Thoracic aorta (tissue), 2 donors: ENCODE data around the gene GPR155. TPM values are rescaled to one million over a fixed set of nuclear protein-coding genes. Genes with fewer than 3 reads are reported as not detected.
"Not testable (repeated sequence)": the region's sequence is repeated elsewhere in the genome, so short reads cannot be mapped to it uniquely, and the experiment has no call there.

Experiments
- ATAC-seq: fragments of 150-250 bp; one replicate; pipeline ENCODE4 v1.8.0; 2017; ENCODE audit warnings: low read depth; ENCODE audit not compliant: insufficient number of reproducible peaks, low FRiP score
- DNase-seq: peaks from one replicate; pipeline ENCODE4 v3.0.0-alpha.2; 2020; ENCODE audit warnings: low spot score
- H3K27ac ChIP-seq, 2 donors: fragments of 200-600 bp; sonication (generic); 1 replicate in 1 of 2; 2 replicates in 1 of 2; pipeline ENCODE4 v1.5.1; 2016; ENCODE audit warnings: mild to moderate bottlenecking in 2 of 2, moderate library complexity in 2 of 2
- H3K27me3 ChIP-seq: fragments of 200-600 bp; sonication (generic); replicated peaks from 2 replicates; pipeline ENCODE4 v1.6.0; 2016; ENCODE audit warnings: mild to moderate bottlenecking; ENCODE audit not compliant: insufficient read depth
- H3K36me3 ChIP-seq: fragments of 200-600 bp; sonication (generic); one replicate; pipeline ENCODE4 v1.5.1; 2016
- H3K4me1 ChIP-seq, 2 donors: fragments of 200-600 bp; sonication (generic); 1 replicate in 1 of 2; 2 replicates in 1 of 2; pipeline versions ENCODE4 v1.5.1 to v1.6.0; 2016; ENCODE audit warnings: low read depth in 2 of 2, mild to moderate bottlenecking in 1 of 2; ENCODE audit not compliant: control insufficient read depth in 1 of 2
- H3K4me3 ChIP-seq: fragments of 200-600 bp; sonication (generic); 2 replicates; pipeline ENCODE4 v1.5.1; 2016; ENCODE audit warnings: mild to moderate bottlenecking
- H3K9me3 ChIP-seq: fragments of 200-600 bp; sonication (generic); 2 replicates; pipeline ENCODE4 v1.5.1; 2016
- total RNA-seq, 2 donors: library from RNA; depleted of rRNA; stranded (reverse); fragments of >200 nt; gene quantifications; one replicate each; pipeline versions ENCODE4 v1.1.0 to v1.2.3, GENCODE V29; 2016
- TF ChIP-seq, protein P1 (sequence below): fragments of 200-600 bp; sonication (generic); IDR thresholded peaks from one replicate; pipeline ENCODE4 v1.5.1; 2019; ENCODE audit warnings: antibody characterized with exemption

The GPR155 gene
- total RNA-seq, 2 donors from 2014 or later = 6.6 to 6.8 TPM

DNA sequence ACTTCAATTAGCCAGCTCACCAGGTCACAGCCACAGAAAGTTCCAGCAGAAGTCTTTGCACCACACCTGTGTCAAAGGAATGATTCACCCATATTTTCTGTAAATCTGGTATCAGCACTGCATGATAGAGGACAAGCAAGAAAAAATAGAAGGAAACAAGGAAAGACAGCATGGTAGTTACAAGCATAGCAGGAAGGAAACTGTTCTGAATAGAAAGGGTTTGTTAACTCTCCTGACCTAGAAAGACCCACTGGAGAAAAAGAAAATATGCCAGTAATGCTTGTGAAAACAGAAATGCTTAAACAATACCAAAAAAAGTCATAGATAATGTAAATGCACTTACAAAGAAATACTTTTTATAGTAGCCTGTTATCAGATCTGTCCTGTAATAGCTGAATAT lies 50.5 kb downstream of the GPR155 start:
- Histone ChIP-seq H3K27ac (no peak overlapping the region), H3K4me3 (no peak overlapping the region), H3K4me1 (peaks cover 13 to 30% of the 10 kb centered on the region in 2 donors), H3K9me3 (no peaks in the 10 kb centered on the region), H3K36me3 (no peaks in the 10 kb centered on the region), H3K27me3 (no peaks in the 10 kb centered on the region)
- DNase-seq (no peak), ATAC-seq (no peak)
- TF ChIP-seq, protein P1, sequence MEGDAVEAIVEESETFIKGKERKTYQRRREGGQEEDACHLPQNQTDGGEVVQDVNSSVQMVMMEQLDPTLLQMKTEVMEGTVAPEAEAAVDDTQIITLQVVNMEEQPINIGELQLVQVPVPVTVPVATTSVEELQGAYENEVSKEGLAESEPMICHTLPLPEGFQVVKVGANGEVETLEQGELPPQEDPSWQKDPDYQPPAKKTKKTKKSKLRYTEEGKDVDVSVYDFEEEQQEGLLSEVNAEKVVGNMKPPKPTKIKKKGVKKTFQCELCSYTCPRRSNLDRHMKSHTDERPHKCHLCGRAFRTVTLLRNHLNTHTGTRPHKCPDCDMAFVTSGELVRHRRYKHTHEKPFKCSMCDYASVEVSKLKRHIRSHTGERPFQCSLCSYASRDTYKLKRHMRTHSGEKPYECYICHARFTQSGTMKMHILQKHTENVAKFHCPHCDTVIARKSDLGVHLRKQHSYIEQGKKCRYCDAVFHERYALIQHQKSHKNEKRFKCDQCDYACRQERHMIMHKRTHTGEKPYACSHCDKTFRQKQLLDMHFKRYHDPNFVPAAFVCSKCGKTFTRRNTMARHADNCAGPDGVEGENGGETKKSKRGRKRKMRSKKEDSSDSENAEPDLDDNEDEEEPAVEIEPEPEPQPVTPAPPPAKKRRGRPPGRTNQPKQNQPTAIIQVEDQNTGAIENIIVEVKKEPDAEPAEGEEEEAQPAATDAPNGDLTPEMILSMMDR = no peak

DNA sequence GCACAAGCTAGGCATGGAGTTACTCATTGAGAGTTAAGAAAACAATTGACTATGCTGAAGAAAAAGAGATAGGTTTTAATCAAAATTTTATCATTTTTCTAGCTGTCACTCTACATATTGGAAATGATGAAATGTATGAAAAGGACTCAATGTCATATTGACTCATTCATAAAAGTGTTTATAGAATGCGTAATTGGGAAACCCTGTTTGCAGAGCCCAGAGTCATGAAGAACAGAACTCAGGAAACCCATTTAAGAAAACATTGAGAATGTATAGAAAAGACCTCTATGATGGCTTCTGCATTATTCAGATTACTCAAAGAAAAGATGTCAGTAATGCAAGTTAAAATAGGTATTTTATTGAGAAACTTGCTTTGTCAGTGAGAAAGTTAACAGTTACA lies 54.9 kb downstream of the GPR155 start:
- H3K36me3 ChIP-seq = no peaks in the 10 kb centered on the region
- H3K9me3 ChIP-seq = no peaks in the 10 kb centered on the region
- ATAC-seq (no peak), DNase-seq (no peak)
- H3K4me3 ChIP-seq = no peak overlapping the region
- no peaks in the 10 kb centered on the region for H3K27me3 ChIP-seq
- H3K27ac ChIP-seq = no peak overlapping the region
- H3K4me1 ChIP-seq = peaks cover 3 to 8% of the 10 kb centered on the region in 2 donors
- TF ChIP-seq, protein P1 = no peak

DNA sequence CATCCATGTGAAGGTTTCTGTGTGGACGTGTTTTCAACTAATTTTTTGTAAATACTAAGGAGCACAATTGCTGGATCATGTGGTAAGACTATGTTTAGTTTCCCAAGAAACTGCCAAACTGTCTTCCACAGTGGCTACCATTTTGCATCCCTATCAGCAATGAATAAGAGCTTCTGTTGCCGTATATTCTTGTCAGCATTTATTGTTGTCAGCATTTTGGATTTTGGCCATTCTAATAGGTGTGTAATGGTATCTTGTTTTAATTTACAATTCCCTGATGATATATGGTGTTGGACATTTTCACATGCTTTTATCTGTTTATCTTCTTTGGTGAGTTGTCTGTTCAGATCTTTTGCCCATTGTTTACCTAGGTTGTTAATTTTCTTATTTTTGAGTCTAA lies 56.8 kb downstream of the GPR155 start:
- Histone ChIP-seq H3K9me3 (no peaks in the 10 kb centered on the region), H3K36me3 (no peaks in the 10 kb centered on the region), H3K4me1 (no peaks in the 10 kb centered on the region), H3K4me3 (no peak overlapping the region), H3K27ac (no peak overlapping the region), H3K27me3 (no peaks in the 10 kb centered on the region)
- TF ChIP-seq, protein P1 = no peak
- ATAC-seq (no peak), DNase-seq (no peak)

DNA sequence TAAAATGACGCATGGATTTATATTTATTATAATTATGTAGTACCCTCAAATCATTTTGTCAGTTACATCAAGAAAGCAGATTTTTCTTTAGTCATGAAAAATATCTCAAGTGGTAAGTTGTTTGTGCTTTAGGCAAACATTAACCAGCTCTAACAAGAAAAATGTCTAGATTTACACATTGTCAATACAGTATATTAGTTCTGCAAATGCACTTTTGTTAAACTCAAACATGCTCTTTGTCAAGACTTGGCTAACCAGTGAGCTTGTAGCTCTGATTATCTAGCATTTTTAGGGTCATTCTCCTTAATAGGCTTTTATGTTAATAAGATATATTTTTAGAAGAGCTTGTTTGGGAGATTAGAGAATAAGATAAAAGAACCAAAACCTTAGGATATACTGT lies 58.6 kb downstream of the GPR155 start:
- H3K27me3 ChIP-seq = no peaks in the 10 kb centered on the region
- DNase-seq = no peak
- no peaks in the 10 kb centered on the region for H3K36me3 ChIP-seq
- no peak for ATAC-seq
- no peak overlapping the region for H3K4me3 ChIP-seq
- no peaks in the 10 kb centered on the region for H3K9me3 ChIP-seq
- no peaks in the 10 kb centered on the region for H3K4me1 ChIP-seq
- no peak overlapping the region for H3K27ac ChIP-seq
- TF ChIP-seq, protein P1 = no peak

DNA sequence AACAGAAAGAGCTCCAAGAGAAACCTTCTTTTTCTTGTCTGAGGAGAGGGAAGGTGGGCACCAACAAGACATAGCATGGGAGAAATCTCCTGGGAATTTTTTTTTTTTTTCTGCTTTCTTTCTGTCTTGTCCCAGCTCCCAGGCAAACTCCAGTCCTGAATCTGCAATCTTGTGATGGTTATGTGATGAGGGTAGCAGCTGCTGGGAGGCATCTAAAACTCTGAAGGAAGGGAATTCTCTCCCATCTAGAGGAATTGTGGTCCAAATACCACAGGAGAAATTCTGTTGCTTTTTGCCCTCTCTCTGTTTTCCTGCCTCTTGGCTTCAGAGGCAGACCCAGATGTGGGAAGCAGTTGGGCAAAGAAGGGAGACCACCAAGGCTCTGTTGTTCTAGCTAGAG lies 74.6 kb downstream of the GPR155 start:
- Histone ChIP-seq H3K27ac (no peak overlapping the region), H3K36me3 (no peaks in the 10 kb centered on the region), H3K9me3 (no peaks in the 10 kb centered on the region), H3K4me1 (no peaks in the 10 kb centered on the region), H3K27me3 (no peaks in the 10 kb centered on the region), H3K4me3 (no peak overlapping the region)
- DNase-seq = no peak
- TF ChIP-seq, protein P1 = no peak
- ATAC-seq = no peak

DNA sequence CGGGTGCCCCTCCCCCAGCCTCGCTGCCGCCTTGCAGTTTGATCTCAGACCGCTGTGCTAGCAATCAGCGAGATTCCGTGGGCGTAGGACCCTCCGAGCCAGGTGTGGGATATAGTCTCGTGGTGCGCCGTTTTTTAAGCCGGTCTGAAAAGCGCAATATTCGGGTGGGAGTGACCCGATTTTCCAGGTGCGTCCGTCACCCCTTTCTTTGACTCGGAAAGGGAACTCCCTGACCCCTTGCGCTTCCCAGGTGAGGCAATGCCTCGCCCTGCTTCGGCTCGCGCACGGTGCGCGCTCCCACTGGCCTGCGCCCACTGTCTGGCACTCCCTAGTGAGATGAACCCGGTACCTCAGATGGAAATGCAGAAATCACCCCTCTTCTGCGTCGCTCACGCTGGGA lies 76.8 kb downstream of the GPR155 start:
- DNase-seq, ATAC-seq, H3K27ac ChIP-seq, H3K4me3 ChIP-seq, H3K27me3 ChIP-seq, H3K9me3 ChIP-seq, H3K4me1 ChIP-seq, H3K36me3 ChIP-seq: not testable (repeated sequence)
